ENCODE data around the gene ORAI3. TPM values are rescaled to one million over a fixed set of nuclear protein-coding genes. Genes with fewer than 3 reads are reported as not detected.

The ORAI3 gene
- total and polyA plus RNA-seq, 2 of the 13 experiments (the other 11 are each of a cell fraction or from before 2014, with no cell fraction given), result 11.4 to 32.0 TPM

- TF ChIP-seq SKIL (CRISPR knock-in tag; IDR thresholded peaks at IDR 0.05; ENCODE audit: borderline replicate concordance) (0 out of 2 replicates have a peak, but pooled peaks have one; percentile 7), YEATS4 (CRISPR knock-in tag; IDR thresholded peaks at IDR 0.05; ENCODE audit: borderline replicate concordance) (0 out of 2 replicates have a peak, but pooled peaks have one; percentile 7), LCORL (IDR thresholded peaks at IDR 0.05) (no peak), LCORL (CRISPR knock-in tag; IDR thresholded peaks at IDR 0.05) (peak; percentile 54; the same call in 1 of the 2 replicates), MXD1 (CRISPR knock-in tag; IDR thresholded peaks at IDR 0.05) (peak; percentile 3; the same call in 1 of the 2 replicates), PBX2 (CRISPR knock-in tag; IDR thresholded peaks at IDR 0.05) (peak; percentile 77), CBFB (CRISPR knock-in tag; IDR thresholded peaks at IDR 0.05) (peak; percentile 18; the same call in 1 of the 2 replicates), HHEX (CRISPR knock-in tag; IDR thresholded peaks at IDR 0.05) (no peak), U2AF1 (optimal IDR thresholded peaks at IDR 0.05; ENCODE audit: low read depth, low read length) (peak; percentile 46), ATF5 (CRISPR knock-in tag; IDR thresholded peaks at IDR 0.05; ENCODE audit: low read depth) (no peak), ZNF383 (CRISPR knock-in tag; IDR thresholded peaks at IDR 0.05; ENCODE audit: borderline replicate concordance) (0 out of 2 replicates have a peak, but pooled peaks have one; percentile 85), ZNF33B (CRISPR knock-in tag; IDR thresholded peaks at IDR 0.05) (peak; percentile 69; the same call in 1 of the 2 replicates), GLI4 (CRISPR knock-in tag; IDR thresholded peaks at IDR 0.05; ENCODE audit: borderline replicate concordance) (peak; percentile 74; the same call in 1 of the 2 replicates), ZNF747 (CRISPR knock-in tag; IDR thresholded peaks at IDR 0.05; ENCODE audit: borderline replicate concordance) (peak; percentile 48; the same call in 1 of the 2 replicates), ZNF646 (CRISPR knock-in tag; IDR thresholded peaks at IDR 0.05) (0 out of 2 replicates have a peak, but pooled peaks have one; percentile 38), MEF2D (CRISPR knock-in tag; IDR thresholded peaks at IDR 0.05) (peak; percentile 54; the same call in 1 of the 2 replicates)
Measured at GRCh38 chr16:30997725-30998711, 49.1 kb downstream of the ORAI3 start (continued).
